HepG2 (cell line): ENCODE results near the gene MAP4K3. TPM values are rescaled to one million over a fixed set of nuclear protein-coding genes. Genes with fewer than 3 reads are reported as not detected.
A peak's percentile ranks its signal among the peaks of the same experiment; 100 is the strongest.

Experiments used
- ATAC-seq: fragments of 200-7000 bp; cut with Tn5 transposase; 3 replicates; pipeline ENCODE4 v1.9.1; 2020; ENCODE audit warnings: mild to moderate bottlenecking, moderate library complexity
- BruUV-seq: library from RNA; stranded (reverse); fragments of 400-500 nt; replicated peaks from 2 replicates; lab custom pipeline; 2021; lab: Mats Ljungman, UMichigan
- CTCF ChIA-PET: fragments of 300-600 bp; formaldehyde crosslinking; extraction: SDS; loops from one replicate; lab custom pipeline; 2021; ENCODE audit warnings: low total read pairs, inconsistent platforms, low intra/inter-chr PET ratio; lab: Yijun Ruan, JAX
- POLR2A ChIA-PET: fragments of 350-600 bp; sonication (Branson Sonifier 250); formaldehyde crosslinking; loops from one replicate; lab custom pipeline; 2020; ENCODE audit warnings: antibody characterized with exemption, inconsistent platforms; lab: Yijun Ruan, JAX
- DNase-seq: peaks from one replicate; pipeline ENCODE4 v3.0.0-alpha.2; 2015; ENCODE audit warnings: low spot score
- FAIRE-seq: peaks from 3 replicates; lab custom pipeline; 2011; peaks lifted over from hg19 to GRCh38; lab: Jason Lieb, UNC
- H2AFZ ChIP-seq: one replicate; pipeline ENCODE4 v1.6.1; 2011; ENCODE audit warnings: low read length, inconsistent platforms
- H3K27ac ChIP-seq: fragments of 300-600 bp; 3 replicates; pipeline ENCODE4 v1.8.0; 2011; ENCODE audit warnings: mixed run types, mild to moderate bottlenecking, mixed read lengths, low read length, inconsistent platforms; ENCODE audit not compliant: insufficient read depth; ENCODE audit errors: extremely low read length
- H3K27me3 ChIP-seq, 2 experiments: fragments of 200-600 bp in 1 of 2; 2 replicates in 1 of 2; 3 replicates in 1 of 2; pipeline versions ENCODE4 v1.6.0 to v1.8.0; 2011; ENCODE audit warnings: low read length in 2 of 2, mild to moderate bottlenecking in 2 of 2, moderate library complexity in 2 of 2, inconsistent platforms in 1 of 2; ENCODE audit not compliant: insufficient read depth in 2 of 2, control insufficient read depth in 1 of 2
- H3K36me3 ChIP-seq, 2 experiments: fragments of 200-600 bp in 1 of 2; replicated peaks in 1 of 2; 2 replicates in 1 of 2; 3 replicates in 1 of 2; pipeline versions ENCODE4 v1.5.1 to v1.8.0; 2011; ENCODE audit warnings: low read length in 2 of 2, inconsistent platforms in 1 of 2; ENCODE audit not compliant: insufficient read depth in 2 of 2, control insufficient read depth in 1 of 2
- H3K4me1 ChIP-seq: 2 replicates; pipeline ENCODE4 v1.5.1; 2012; ENCODE audit warnings: low read length, inconsistent platforms; ENCODE audit not compliant: insufficient read depth
- H3K4me2 ChIP-seq: 2 replicates; pipeline ENCODE4 v1.6.0; 2011; ENCODE audit warnings: low read depth, low read length, inconsistent platforms
- H3K4me3 ChIP-seq, 3 experiments: fragments of 200-600 bp in 1 of 3; sonication (generic), shearing (Covaris generic) in 1 of 3; replicated peaks in 1 of 3; 2 replicates each; pipeline ENCODE4 v1.5.1; 2011 to 2016; ENCODE audit warnings: low read length in 3 of 3, inconsistent platforms in 2 of 3, low read depth in 2 of 3, mild to moderate bottlenecking in 2 of 3, control low read depth in 1 of 3, mixed read lengths in 1 of 3; ENCODE audit not compliant: insufficient read depth in 1 of 3
- H3K79me2 ChIP-seq: one replicate; pipeline ENCODE4 v1.6.1; 2011; ENCODE audit warnings: low read length, inconsistent platforms; ENCODE audit not compliant: insufficient read depth
- H3K9ac ChIP-seq: 2 replicates; pipeline ENCODE4 v1.6.0; 2011; ENCODE audit warnings: mild to moderate bottlenecking, low read depth, low read length, inconsistent platforms; ENCODE audit not compliant: insufficient read depth
- H3K9me3 ChIP-seq: 2 replicates; pipeline ENCODE4 v1.5.1; 2012; ENCODE audit warnings: mild to moderate bottlenecking, low read length
- H4K20me1 ChIP-seq: 2 replicates; pipeline ENCODE4 v1.6.0; 2011; ENCODE audit warnings: inconsistent platforms, mild to moderate bottlenecking, low read length, moderate library complexity; ENCODE audit not compliant: insufficient read depth
- HNF1A ChIP-seq, 2 experiments: sonication (generic) in 1 of 2; formaldehyde crosslinking in 1 of 2; IDR thresholded peaks; 2 replicates each; pipeline versions ENCODE4 v1.4.0 to v1.6.1; 2016 to 2020; ENCODE audit warnings: borderline replicate concordance in 1 of 2, low read depth in 1 of 2, mild to moderate bottlenecking in 1 of 2, missing genetic modification reagents in 1 of 2
- IRF9 ChIP-seq: sonication (generic); formaldehyde crosslinking; IDR thresholded peaks from 2 replicates; pipeline ENCODE4 v1.8.0; 2022; ENCODE audit warnings: missing genetic modification reagents, mild to moderate bottlenecking, borderline replicate concordance
- NCOA1 ChIP-seq: sonication (generic); formaldehyde crosslinking; IDR thresholded peaks from 2 replicates; pipeline ENCODE4 v1.9.0; 2021; ENCODE audit warnings: missing genetic modification reagents
- NPAS2 ChIP-seq: sonication (generic); formaldehyde crosslinking; IDR thresholded peaks from 2 replicates; pipeline ENCODE4 v1.8.0; 2022; ENCODE audit warnings: mild to moderate bottlenecking, missing genetic modification reagents, borderline replicate concordance
- TEAD3 ChIP-seq: optimal IDR thresholded peaks from 2 replicates; pipeline ENCODE3; 2016; ENCODE audit warnings: borderline replicate concordance
- ZFP62 ChIP-seq: sonication (generic); formaldehyde crosslinking; IDR thresholded peaks from 2 replicates; pipeline ENCODE4 v1.4.0; 2020; ENCODE audit warnings: missing genetic modification reagents
- ZFYVE20 ChIP-seq: sonication (generic); formaldehyde crosslinking; IDR thresholded peaks from 2 replicates; pipeline ENCODE4 v1.8.0; 2023; ENCODE audit warnings: low read depth, mild to moderate bottlenecking, moderate library complexity, missing genetic modification reagents, borderline replicate concordance
- ZNF18 ChIP-seq: sonication (generic); formaldehyde crosslinking; IDR thresholded peaks from 2 replicates; pipeline ENCODE4 v1.8.0; 2022; ENCODE audit warnings: mild to moderate bottlenecking, missing genetic modification reagents; ENCODE audit not compliant: insufficient replicate concordance
- ZNF33A ChIP-seq: sonication (generic); formaldehyde crosslinking; IDR thresholded peaks from 2 replicates; pipeline ENCODE4 v1.5.1; 2020; ENCODE audit warnings: missing genetic modification reagents, mild to moderate bottlenecking, moderate library complexity, borderline replicate concordance
- ZNF780A ChIP-seq: sonication (generic); formaldehyde crosslinking; IDR thresholded peaks from 2 replicates; pipeline ENCODE4 v1.8.0; 2022; ENCODE audit warnings: mild to moderate bottlenecking, missing genetic modification reagents, moderate library complexity
- ZNF839 ChIP-seq: sonication (generic); formaldehyde crosslinking; IDR thresholded peaks from 2 replicates; pipeline ENCODE4 v1.4.0; 2020; ENCODE audit warnings: missing genetic modification reagents, mild to moderate bottlenecking, borderline replicate concordance
- WGBS: methylation state at CpG from one replicate; pipeline ENCODE4 v1.1.6; 2017; ENCODE audit warnings: low lambda C conversion rate; 5-methylcytosine and 5-hydroxymethylcytosine counted together
- in situ Hi-C: cut with HindIII; loops from 2 replicates; pipeline ENCODE4 v1.10.0; 2017; ENCODE audit warnings: low pct_unique_long_range_greater_than_20kb; ENCODE audit not compliant: extremely low pct_ligation_motif_present
- intact Hi-C: fragments of 100-400 bp; cut with micrococcal nuclease; formaldehyde crosslinking; loops from one replicate; pipeline ENCODE4 v1.10.0; 2022; ENCODE audit not compliant: unreplicated experiment
- polyA plus RNA-seq, 8 experiments: library from polyadenylated mRNA; depleted of rRNA in 3 of 8; stranded (reverse) in 7 of 8; unstranded in 1 of 8; fragments of >200 nt; fragmentation: Illumina TruSeq in 4 of 8; extraction: Trizol in 4 of 8; gene quantifications; 2 replicates each; pipeline versions ENCODE4 v1.2.1 to v1.2.3, GENCODE V29; 2011 to 2016; ENCODE audit warnings: low read depth in 4 of 8, missing spikeins in 1 of 8, mixed read lengths in 1 of 8; ENCODE audit not compliant: insufficient read depth in 1 of 8
- total RNA-seq, 5 experiments: library from RNA; depleted of rRNA; stranded (reverse); fragments of >200 nt; fragmentation: Illumina TruSeq; extraction: Trizol; gene quantifications; 2 replicates each; pipeline ENCODE4 v1.2.3, GENCODE V29; 2016; ENCODE audit warnings: low read depth in 1 of 5

MAP4K3 gene
- total and polyA plus RNA-seq, 2 of the 13 experiments (the other 11 are each of a cell fraction or from before 2014, with no cell fraction given), result 45.9 to 53.2 TPM

- no peak for TF ChIP-seq ZNF839 (CRISPR knock-in tag)
- no peak for TF ChIP-seq ZNF33A (CRISPR knock-in tag)
- TF ChIP-seq ZFP62 (CRISPR knock-in tag), result no peak
Measured at GRCh38 chr2:39381653-39382052, 55.4 kb downstream of the MAP4K3 start (continued).

GRCh38 chr2:39380525-39381150 lies 56.4 kb downstream of the MAP4K3 start:
- intact Hi-C loops, result loop anchor here (2.0 kb wide), 1 partner anchor 124 kb away; no protein-coding TSS in a partner anchor
- H2AFZ ChIP-seq, result no peak overlapping the region
- H3K9ac ChIP-seq, result no peak overlapping the region
- H3K4me3 ChIP-seq, result no peak overlapping the region
- CTCF ChIA-PET, result interaction anchor here (1.7 to 2.9 kb wide), 2 partner anchors 348 to 350 kb away, joined by 15 read pairs; no protein-coding TSS in a partner anchor
- in situ Hi-C loops, result loop anchor here (5.0 kb wide), 1 partner anchor 352 kb away; no protein-coding TSS in a partner anchor
- DNase-seq (no peak), FAIRE-seq (no peak), ATAC-seq (peak; percentile 26; the same call in 2 of the 3 replicates)
- H3K9me3 ChIP-seq, result no peaks in the 10 kb centered on the region
- H3K27me3 ChIP-seq, result no peaks in the 10 kb centered on the region
- no TSS peak for BruUV-seq
- peaks cover 95% of the 10 kb centered on the region for H3K79me2 ChIP-seq
- peaks cover 29% of the 10 kb centered on the region for H4K20me1 ChIP-seq
- WGBS, result 76% methylated on average over 2 of the region's 2 CpGs
- POLR2A ChIA-PET, result interaction anchor here (1.6 kb wide), 1 partner anchor 69 kb away, joined by 3 read pairs; no protein-coding TSS in a partner anchor
- no peak overlapping the region for H3K4me2 ChIP-seq
- H3K27ac ChIP-seq, result peak overlapping the region; percentile 36
- H3K36me3 ChIP-seq, result peaks cover 4 to 18% of the 10 kb centered on the region in 2 experiments
- TF ChIP-seq NPAS2, result no peak
- no peak for TF ChIP-seq ZFYVE20 (CRISPR knock-in tag)
- TF ChIP-seq NCOA1 (CRISPR knock-in tag), result no peak
- TF ChIP-seq ZNF780A (CRISPR knock-in tag), result no peak
- no peak for TF ChIP-seq HNF1A (IDR thresholded peaks at IDR 0.05; ENCODE audit: low read depth)
- TF ChIP-seq HNF1A (CRISPR knock-in tag; IDR thresholded peaks at IDR 0.05; ENCODE audit: borderline replicate concordance), result no peak
- TF ChIP-seq ZNF18 (CRISPR knock-in tag), result no peak
- TF ChIP-seq IRF9 (CRISPR knock-in tag), result no peak
- no peak for TF ChIP-seq TEAD3 (CRISPR knock-in tag)
- H3K4me1 ChIP-seq, result peaks cover 47% of the 10 kb centered on the region
